ENCODE results near the gene SECISBP2L. TPM values are rescaled to one million over a fixed set of nuclear protein-coding genes. Genes with fewer than 3 reads are reported as not detected.

SECISBP2L gene
- total RNA-seq, 1 donor from 2014 or later = 34.2 TPM

DNA sequence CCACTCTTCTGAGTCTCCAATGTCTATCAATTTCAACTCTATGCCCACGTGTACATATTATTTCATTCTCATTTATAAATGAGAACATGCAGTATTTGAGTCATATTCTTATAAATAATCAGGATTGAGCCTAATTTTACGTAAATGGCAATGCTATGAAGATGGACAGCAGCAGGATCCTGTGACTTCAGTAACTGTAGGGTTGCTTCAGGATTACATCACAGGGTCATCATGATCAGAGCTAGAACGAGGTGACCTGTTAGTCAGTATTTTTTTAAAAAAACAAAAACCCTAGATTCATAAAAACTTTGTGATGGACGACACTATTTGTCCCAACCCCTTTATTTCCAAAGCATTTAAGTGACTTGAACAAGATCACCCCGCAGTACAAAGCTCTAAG lies 104.3 kb downstream of the SECISBP2L start:
- no peak for DNase-seq (ENCODE audit: missing footprints)
- no peak for ATAC-seq
- intact Hi-C loops (cut with DNase I) = no loop called here

GRCh38 chr15:48940508-48940907 lies 105.7 kb downstream of the SECISBP2L start:
- DNase-seq (ENCODE audit: missing footprints) = no peak
- no peak for ATAC-seq
- intact Hi-C loops (cut with DNase I) = no loop called here

DNA sequence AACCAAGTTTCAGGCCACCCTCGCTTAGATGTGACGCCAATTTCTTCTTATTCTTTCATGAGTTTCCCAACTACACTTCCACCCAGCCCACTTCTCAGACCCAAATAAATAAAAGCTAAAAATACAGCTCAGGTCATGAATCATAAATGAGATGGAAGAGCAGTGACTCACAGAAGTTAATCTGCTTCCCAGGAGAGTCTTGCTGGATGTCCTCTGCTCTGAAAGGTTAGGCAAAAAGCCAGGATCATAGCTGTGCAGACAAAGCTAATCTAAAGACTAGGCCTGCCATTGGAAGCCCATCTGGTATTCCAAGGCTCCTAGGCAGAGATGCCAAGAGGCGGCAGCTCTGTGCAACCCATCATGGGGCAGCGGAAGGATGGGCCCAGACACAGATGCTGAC lies 106.6 kb downstream of the SECISBP2L start:
- ATAC-seq (no peak), DNase-seq (ENCODE audit: missing footprints) (no peak)
- intact Hi-C loops (cut with DNase I) = no loop called here

Other genes with a start within 250 kb of the SECISBP2L start
- gene CEP152, start 235.4 kb downstream of the SECISBP2L start, total RNA-seq = 1.4 TPM
- gene EID1, start 168.3 kb downstream of the SECISBP2L start, total RNA-seq = 201 TPM
- gene SHC4, start 82.5 kb downstream of the SECISBP2L start, total RNA-seq = 1.5 TPM
- 77.0 TPM for gene COPS2, start 109.2 kb upstream of the SECISBP2L start, total RNA-seq
- gene GALK2, start 123.8 kb upstream of the SECISBP2L start, total RNA-seq = 36.5 TPM

All from Right ventricle myocardium inferior (tissue), 1 donor.